ENCODE results near the gene NSMCE1. TPM values are rescaled to one million over a fixed set of nuclear protein-coding genes. Genes with fewer than 3 reads are reported as not detected.

NSMCE1 gene
- total and polyA plus RNA-seq, 2 of the 4 experiments (the other 2 are of a cell fraction) = 47.5 to 120 TPM

- H3K9me1 ChIP-seq (ENCODE audit: insufficient read depth, low read length) = peaks cover 20% of the 10 kb centered on the region
- H2BK20ac ChIP-seq (ENCODE audit: low read depth, low read length) = peak overlapping the region; percentile 91; the same call in 1 of the 2 replicates
- CTCF ChIA-PET = interaction anchor here (0.8 kb wide), 1 partner anchor 144 kb away, joined by 4 read pairs; no protein-coding TSS in a partner anchor
Measured at GRCh38 chr16:27224271-27224737, 44.3 kb downstream of the NSMCE1 start.

More at GRCh38 chr16:27224271-27224737, 44.3 kb downstream of the NSMCE1 start:
- Histone ChIP-seq H2AK5ac (ENCODE audit: low read depth, low read length) (peak overlapping the region; percentile 92; the same call in 1 of the 2 replicates), H3K4me3 (ENCODE audit: insufficient read depth, low read depth, low read length) (no peak overlapping the region), H4K20me1 (ENCODE audit: insufficient read depth, low read length) (no peaks in the 10 kb centered on the region; the same call in 1 of the 2 replicates), H3K9me3 (ENCODE audit: control insufficient read depth, insufficient read depth, low read length) (no peaks in the 10 kb centered on the region), H3K14ac (replicated peaks; ENCODE audit: low read depth, low read length) (no peak overlapping the region), H3K18ac (ENCODE audit: low read depth, low read length) (no peak overlapping the region; the same call in 1 of the 2 replicates), H3K4me2 (ENCODE audit: low read depth, low read length) (no peak overlapping the region), H2BK15ac (ENCODE audit: low read depth, low read length) (peak overlapping the region; percentile 98; the same call in 2 of the 3 replicates), H3K36me3 (ENCODE audit: control insufficient read depth, insufficient read depth, low read length) (peaks cover 25% of the 10 kb centered on the region), H3K4me1 (ENCODE audit: control insufficient read depth, insufficient read depth, low read length) (peaks cover 23% of the 10 kb centered on the region), H3K9ac (ENCODE audit: low read depth, low read length) (no peak overlapping the region), H2BK120ac (ENCODE audit: low read depth, low read length) (peak overlapping the region; percentile 91; the same call in 1 of the 2 replicates), H3K27me3 (ENCODE audit: control insufficient read depth, insufficient read depth, low read length) (no peaks in the 10 kb centered on the region), H3K27ac (ENCODE audit: insufficient read depth, low read length) (0 out of 2 replicates have a peak overlapping the region, but pooled peaks have one; percentile 75), H4K91ac (ENCODE audit: insufficient read depth, low read depth, low read length) (peak overlapping the region; percentile 96), H2AK9ac (replicated peaks; ENCODE audit: low read depth, low read length, poor library complexity) (no peak overlapping the region), H3K23ac (ENCODE audit: low read depth, low read length) (no peak overlapping the region), H3K79me1 (ENCODE audit: low read depth in 1 of 2, low read length in 2 of 2) (peaks cover 0 to 18% of the 10 kb centered on the region in 2 experiments; a peak in 2 of 4 replicates), H2BK5ac (ENCODE audit: low read depth, low read length, poor library complexity, severe bottlenecking) (peak overlapping the region; percentile 93), H4K8ac (ENCODE audit: low read depth in 2 of 2, low read length in 2 of 2) (peak overlapping the region; percentile 37 to 96; a peak in 2 of 4 replicates), H2AFZ (replicated peaks; ENCODE audit: low read length, poor library complexity) (no peak overlapping the region), H3K56ac (ENCODE audit: extremely low read depth, insufficient read depth, low read length) (no peak overlapping the region), H3K4ac (ENCODE audit: low read depth, low read length) (peak overlapping the region; percentile 98), H4K5ac (ENCODE audit: low read depth, low read length) (no peak overlapping the region)
- POLR2A ChIA-PET (ENCODE audit: unreplicated experiment) = no interaction called here
- 95% methylated on average over 13 of the region's 14 CpGs; no CpG with 5 or more reads in 1 of the 2 experiments for WGBS, 2 experiments (ENCODE audit: extremely low coverage in 2 of 2, insufficient read length in 1 of 2)
- BruUV-seq (replicated peaks) = no TSS peak
- ATAC-seq (ENCODE audit: low read depth) (no peak), DNase-seq (no peak)
- TF ChIP-seq SMC3 (IDR thresholded peaks at IDR 0.05; ENCODE audit: low read depth, low read length) (no peak), POLR2A (IDR thresholded peaks at IDR 0.05; ENCODE audit: low read depth, low read length) (no peak), MAZ (IDR thresholded peaks at IDR 0.05; ENCODE audit: borderline replicate concordance, low read depth, low read length) (no peak), ELK1 (IDR thresholded peaks at IDR 0.05; ENCODE audit: borderline replicate concordance, low read depth, low read length) (no peak), MXI1 (IDR thresholded peaks at IDR 0.05; ENCODE audit: borderline replicate concordance, low read depth, low read length) (no peak), RCOR1 (IDR thresholded peaks at IDR 0.05; ENCODE audit: insufficient replicate concordance, low read length) (no peak), CTCF (conservative IDR thresholded peaks at IDR 0.05; ENCODE audit: low read depth, low read length) (no peak), USF2 (IDR thresholded peaks at IDR 0.05; ENCODE audit: low read depth, low read length) (no peak), BHLHE40 (IDR thresholded peaks at IDR 0.05; ENCODE audit: low read depth, low read length) (no peak), MAFK (IDR thresholded peaks at IDR 0.05; ENCODE audit: low read depth, low read length) (no peak)
- intact Hi-C loops (cut with micrococcal nuclease) = no loop called here
- dilution Hi-C loops (cut with HindIII; ENCODE audit: low sequenced_read_pairs, unreplicated experiment) = no loop called here
- in situ Hi-C loops (cut with MboI; ENCODE audit: low sequenced_read_pairs) = no loop called here
